Measurements from ENCODE around the gene INPP5F. TPM values are rescaled to one million over a fixed set of nuclear protein-coding genes. Genes with fewer than 3 reads are reported as not detected.

The INPP5F gene
- total RNA-seq, 6 donors from 2014 or later: 6.7 to 14.4 (median 10.1) TPM

GRCh38 chr10:119750391-119751230 lies 24.8 kb downstream of the INPP5F start:
- WGBS, 2 donors: 21 to 28% methylated on average over 9 of the region's 9 CpGs
- H3K27ac ChIP-seq: peak overlapping the region in 2 of 4 donors; percentile 13 to 35

GRCh38 chr10:119753309-119753708 lies 27.5 kb downstream of the INPP5F start:
- DNase-seq (no peak), ATAC-seq (ENCODE audit: low FRiP score in 2 of 2) (no peak)
- Histone ChIP-seq H3K27me3 (no peaks in the 10 kb centered on the region), H3K9me3 (no peaks in the 10 kb centered on the region), H3K4me3 (no peak overlapping the region), H3K36me3 (no peaks in the 10 kb centered on the region), H3K27ac (no peak overlapping the region), H3K4me1 (peaks cover 0 to 12% (median 0%) of the 10 kb centered on the region in 4 donors)
- TF ChIP-seq CTCF (IDR thresholded peaks at IDR 0.05) (no peak), POLR2A (IDR thresholded peaks at IDR 0.05) (no peak), EP300 (IDR thresholded peaks at IDR 0.05) (no peak), POLR2AphosphoS5 (IDR thresholded peaks at IDR 0.05) (no peak)
- 78 to 82% methylated on average over 2 of the region's 2 CpGs for WGBS, 2 donors

More at GRCh38 chr10:119750391-119751230, 24.8 kb downstream of the INPP5F start:
- no peaks in the 10 kb centered on the region for H3K36me3 ChIP-seq
- DNase-seq (peak in 1 of 2 donors; percentile 79), ATAC-seq (ENCODE audit: low FRiP score in 2 of 2) (peak; percentile 92 to 96)
- H3K27me3 ChIP-seq: no peaks in the 10 kb centered on the region
- H3K9me3 ChIP-seq: no peaks in the 10 kb centered on the region
- no peak overlapping the region for H3K4me3 ChIP-seq
- peaks cover 0 to 12% (median 0%) of the 10 kb centered on the region in 4 donors for H3K4me1 ChIP-seq
- TF ChIP-seq CTCF (IDR thresholded peaks at IDR 0.05) (peak; percentile 79 to 92 (median 86)), EP300 (IDR thresholded peaks at IDR 0.05) (peak in 2 of 4 donors; percentile 44 to 59), POLR2A (IDR thresholded peaks at IDR 0.05) (no peak), POLR2AphosphoS5 (IDR thresholded peaks at IDR 0.05) (peak in 1 of 2 donors; percentile 39)

- TF ChIP-seq POLR2AphosphoS5 (IDR thresholded peaks at IDR 0.05) (no peak), EP300 (IDR thresholded peaks at IDR 0.05) (no peak), CTCF (IDR thresholded peaks at IDR 0.05) (no peak), POLR2A (IDR thresholded peaks at IDR 0.05) (no peak)
Observed at GRCh38 chr10:119754085-119754484, 28.2 kb downstream of the INPP5F start.

GRCh38 chr10:119754936-119755335 lies 29.1 kb downstream of the INPP5F start:
- ATAC-seq (ENCODE audit: low FRiP score in 2 of 2) (no peak), DNase-seq (no peak)
- H3K4me1 ChIP-seq: peaks cover 0 to 11% (median under 1%) of the 10 kb centered on the region in 4 donors
- no peaks in the 10 kb centered on the region for H3K9me3 ChIP-seq
- no peaks in the 10 kb centered on the region for H3K27me3 ChIP-seq
- TF ChIP-seq POLR2A (IDR thresholded peaks at IDR 0.05) (no peak), EP300 (IDR thresholded peaks at IDR 0.05) (no peak), POLR2AphosphoS5 (IDR thresholded peaks at IDR 0.05) (no peak), CTCF (IDR thresholded peaks at IDR 0.05) (no peak)
- no peaks in the 10 kb centered on the region for H3K36me3 ChIP-seq
- H3K4me3 ChIP-seq: no peak overlapping the region
- no peak overlapping the region for H3K27ac ChIP-seq
- WGBS, 2 donors: 95 to 96% methylated on average over 4 of the region's 4 CpGs

More at GRCh38 chr10:119754085-119754484, 28.2 kb downstream of the INPP5F start:
- no peak for ATAC-seq (ENCODE audit: low FRiP score in 2 of 2)
- H3K27ac ChIP-seq: no peak overlapping the region
- DNase-seq: no peak
- H3K36me3 ChIP-seq: no peaks in the 10 kb centered on the region
- H3K4me3 ChIP-seq: no peak overlapping the region
- H3K27me3 ChIP-seq: no peaks in the 10 kb centered on the region
- 77 to 82% methylated on average over 5 of the region's 5 CpGs for WGBS, 2 donors
- H3K4me1 ChIP-seq: peaks cover 0 to 12% (median 0%) of the 10 kb centered on the region in 4 donors
- H3K9me3 ChIP-seq: no peaks in the 10 kb centered on the region

All from upper lobe of left lung (tissue), 6 donors.